B cell (primary cell): ENCODE results near the gene PARP12. TPM values are rescaled to one million over a fixed set of nuclear protein-coding genes. Genes with fewer than 3 reads are reported as not detected.

Experiments
- ATAC-seq: fragments of 200-7000 bp; cut with Tn5 transposase; one replicate; pipeline ENCODE4 v1.10.0; 2021; ENCODE audit warnings: low read depth, mild to moderate bottlenecking, moderate number of reproducible peaks, moderate library complexity
- CTCF ChIA-PET: fragments of 350-600 bp; sonication (Branson Sonifier 250); formaldehyde crosslinking; loops from one replicate; lab custom pipeline; 2021; ENCODE audit warnings: antibody characterized with exemption, inconsistent platforms; lab: Charles Lee
- POLR2A ChIA-PET: fragments of 350-600 bp; sonication (Branson Sonifier 250); formaldehyde crosslinking; loops from one replicate; lab custom pipeline; 2021; ENCODE audit warnings: antibody characterized with exemption; lab: Charles Lee
- DNase-seq: peaks from one replicate; pipeline ENCODE4 v3.0.0; 2013
- H2AFZ ChIP-seq: 2 replicates; pipeline ENCODE4 v1.6.1; 2012; ENCODE audit warnings: mild to moderate bottlenecking, low read depth, low read length; ENCODE audit not compliant: insufficient read depth, poor library complexity, severe bottlenecking
- H3K27ac ChIP-seq, 2 donors: 1 replicate in 1 of 2; 2 replicates in 1 of 2; pipeline ENCODE4 v1.5.1; 2012 to 2013; ENCODE audit warnings: low read length in 2 of 2, mild to moderate bottlenecking in 2 of 2, moderate library complexity in 1 of 2
- H3K27me3 ChIP-seq, 4 experiments: fragments of 200-600 bp in 1 of 4; sonication (generic) in 1 of 4; replicated peaks in 1 of 4; 1 replicate in 2 of 4; 2 replicates in 2 of 4; pipeline versions ENCODE4 v1.6.1 to v1.7.0; 2013 to 2016; ENCODE audit warnings: low read length in 3 of 4, mild to moderate bottlenecking in 2 of 4, mixed read lengths in 1 of 4, moderate library complexity in 1 of 4; ENCODE audit not compliant: insufficient read depth in 4 of 4, control insufficient read depth in 3 of 4; ENCODE audit errors: control extremely low read depth in 1 of 4
- H3K36me3 ChIP-seq, 2 experiments: replicated peaks in 1 of 2; 1 replicate in 1 of 2; 2 replicates in 1 of 2; pipeline versions ENCODE4 v1.6.1 to v1.7.1; 2013; ENCODE audit warnings: low read length in 1 of 2; ENCODE audit not compliant: insufficient read depth in 2 of 2, control insufficient read depth in 1 of 2; ENCODE audit errors: control extremely low read depth in 1 of 2, extremely low read depth in 1 of 2
- H3K4me1 ChIP-seq, 2 donors: fragments of 200-600 bp in 1 of 2; sonication (generic) in 1 of 2; 1 replicate in 1 of 2; 2 replicates in 1 of 2; pipeline versions ENCODE4 v1.5.1 to v1.6.1; 2013 to 2017; ENCODE audit warnings: low read length in 2 of 2; ENCODE audit not compliant: control insufficient read depth in 2 of 2, insufficient read depth in 2 of 2
- H3K4me2 ChIP-seq: replicated peaks from 2 replicates; pipeline ENCODE3; 2012; ENCODE audit warnings: mild to moderate bottlenecking, low read depth, low read length; ENCODE audit not compliant: poor library complexity, severe bottlenecking
- H3K4me3 ChIP-seq, 5 experiments: fragments of 200-600 bp in 1 of 5; sonication (generic) in 1 of 5; 1 replicate in 3 of 5; 2 replicates in 2 of 5; pipeline versions ENCODE4 v1.5.1 to v1.7.0; 2011 to 2016; ENCODE audit warnings: low read length in 4 of 5, mild to moderate bottlenecking in 4 of 5, low read depth in 2 of 5, control low read depth in 1 of 5, moderate library complexity in 1 of 5; ENCODE audit not compliant: insufficient read depth in 1 of 5; ENCODE audit errors: control extremely low read depth in 1 of 5, extremely low read depth in 1 of 5
- H3K79me2 ChIP-seq: fragments of 200-600 bp; sonication (generic); one replicate; pipeline ENCODE4 v1.6.0; 2016; ENCODE audit warnings: low read length; ENCODE audit not compliant: control insufficient read depth, insufficient read depth
- H3K9ac ChIP-seq: fragments of 200-600 bp; sonication (generic); 2 replicates; pipeline ENCODE4 v1.6.1; 2017; ENCODE audit warnings: mild to moderate bottlenecking, low read length, moderate library complexity
- H3K9me3 ChIP-seq, 3 donors: one replicate each; pipeline versions ENCODE4 v1.6.1 to v1.7.1; 2013; ENCODE audit warnings: low read length in 2 of 3; ENCODE audit not compliant: control insufficient read depth in 2 of 3, insufficient read depth in 1 of 3; ENCODE audit errors: control extremely low read depth in 1 of 3
- H4K20me1 ChIP-seq: 2 replicates; pipeline ENCODE4 v1.6.0; 2012; ENCODE audit warnings: mild to moderate bottlenecking, low read length; ENCODE audit not compliant: insufficient read depth, control insufficient read depth, poor library complexity, severe bottlenecking
- H3K27ac Mint-ChIP-seq: one replicate; pipeline ENCODE4 v1.8.0; 2021; ENCODE audit warnings: mixed read lengths
- H3K27me3 Mint-ChIP-seq: one replicate; pipeline ENCODE4 v1.8.0; 2021; ENCODE audit warnings: mixed read lengths
- H3K4me1 Mint-ChIP-seq: one replicate; pipeline ENCODE4 v1.8.0; 2021; ENCODE audit warnings: mixed read lengths
- H3K4me3 Mint-ChIP-seq: one replicate; pipeline ENCODE4 v1.8.0; 2021; ENCODE audit warnings: mixed read lengths
- H3K9me3 Mint-ChIP-seq: one replicate; pipeline ENCODE4 v1.8.0; 2022; ENCODE audit warnings: mixed read lengths; ENCODE audit not compliant: insufficient read depth
- CTCF ChIP-seq: fragments of 200-600 bp; IDR thresholded peaks from one replicate; pipeline ENCODE4 v1.8.0; 2022; ENCODE audit warnings: antibody characterized with exemption, mild to moderate bottlenecking
- EZH2 ChIP-seq: IDR thresholded peaks from 2 replicates; pipeline ENCODE4 v1.6.1; 2012; ENCODE audit warnings: borderline replicate concordance, low read depth, mild to moderate bottlenecking, moderate library complexity, low read length; ENCODE audit not compliant: insufficient read depth, poor library complexity, severe bottlenecking
- WGBS: methylation state at CpG from one replicate; pipeline ENCODE4 v1.1.5; 2013; ENCODE audit warnings: missing lambda C conversion rate; ENCODE audit not compliant: insufficient coverage; 5-methylcytosine and 5-hydroxymethylcytosine counted together
- intact Hi-C: fragments of 100-400 bp; cut with micrococcal nuclease; formaldehyde crosslinking; loops from one replicate; pipeline ENCODE4 v1.10.0; 2022
- polyA plus RNA-seq: library from polyadenylated mRNA; depleted of rRNA; stranded (reverse); fragments of >200 nt; gene quantifications from 2 replicates; pipeline ENCODE4 v1.2.3, GENCODE V29; 2012
- total RNA-seq, 2 donors: library from RNA; stranded (reverse); fragments of 120-200 nt in 1 of 2; gene quantifications; 1 replicate in 1 of 2; 2 replicates in 1 of 2; pipeline versions ENCODE4 v1.2.3 to v1.2.4, GENCODE V29; 2013 to 2022

PARP12 gene
- total and polyA plus RNA-seq, 2 donors (not counting 1 experiment from before 2014, with no cell fraction given): 170 to 177 TPM

- no peak overlapping the region for H3K27ac Mint-ChIP-seq
- POLR2A ChIA-PET: no interaction called here
- CTCF ChIA-PET: interaction anchor here (1.0 to 11.4 kb wide), 2 partner anchors 12 to 363 kb away, joined by 3 to 269 read pairs; no protein-coding TSS in a partner anchor
- H2AFZ ChIP-seq: no peak overlapping the region
- WGBS: 92% methylated on average over 11 of the region's 11 CpGs
- intact Hi-C loops: no loop called here
- no peaks in the 10 kb centered on the region for H3K9me3 Mint-ChIP-seq
- H3K4me3 ChIP-seq: no peak overlapping the region
- H3K4me1 Mint-ChIP-seq: peaks cover 2% of the 10 kb centered on the region
- no peak overlapping the region for H3K4me3 Mint-ChIP-seq
- no peak overlapping the region for H3K27ac ChIP-seq
- H3K79me2 ChIP-seq: no peaks in the 10 kb centered on the region
- ATAC-seq (no peak), DNase-seq (no peak)
- TF ChIP-seq EZH2: no peak
- TF ChIP-seq CTCF: no peak
- H3K4me1 ChIP-seq: peaks cover 0 to 1% of the 10 kb centered on the region in 2 donors
- H3K27me3 Mint-ChIP-seq: peaks cover 4% of the 10 kb centered on the region
- H3K4me2 ChIP-seq: no peak overlapping the region
- no peaks in the 10 kb centered on the region for H3K36me3 ChIP-seq
- H4K20me1 ChIP-seq: no peaks in the 10 kb centered on the region
- no peaks in the 10 kb centered on the region for H3K27me3 ChIP-seq
- no peak overlapping the region for H3K9ac ChIP-seq
- H3K9me3 ChIP-seq: no peaks in the 10 kb centered on the region
Measured at GRCh38 chr7:140007051-140007690, 55.6 kb downstream of the PARP12 start.

GRCh38 chr7:140006600-140006999 is 56.2 kb downstream of the PARP12 start:
- CTCF ChIA-PET: interaction anchor here (1.0 to 11.4 kb wide), 3 partner anchors 12 to 388 kb away, joined by 3 to 269 read pairs (median 14); no protein-coding TSS in a partner anchor
- WGBS: 87% methylated on average over 9 of the region's 10 CpGs
- no peaks in the 10 kb centered on the region for H4K20me1 ChIP-seq
- DNase-seq (no peak), ATAC-seq (no peak)
- POLR2A ChIA-PET: no interaction called here
- Mint-ChIP-seq H3K27ac (no peak overlapping the region), H3K27me3 (peaks cover 4% of the 10 kb centered on the region), H3K9me3 (no peaks in the 10 kb centered on the region), H3K4me3 (no peak overlapping the region), H3K4me1 (peaks cover 2% of the 10 kb centered on the region)
- no peaks in the 10 kb centered on the region for H3K9me3 ChIP-seq
- no peak overlapping the region for H3K27ac ChIP-seq
- H3K4me1 ChIP-seq: peaks cover 0 to 2% of the 10 kb centered on the region in 2 donors
- H3K79me2 ChIP-seq: no peaks in the 10 kb centered on the region
- H3K4me3 ChIP-seq: no peak overlapping the region
- no peak overlapping the region for H3K9ac ChIP-seq
- no peak overlapping the region for H2AFZ ChIP-seq
- intact Hi-C loops: no loop called here
- no peaks in the 10 kb centered on the region for H3K27me3 ChIP-seq
- H3K36me3 ChIP-seq: no peaks in the 10 kb centered on the region
- no peak overlapping the region for H3K4me2 ChIP-seq
- TF ChIP-seq EZH2: no peak
- TF ChIP-seq CTCF: no peak
